MCF 10A (cell line): Measurements from ENCODE around the gene TBXAS1. TPM values are rescaled to one million over a fixed set of nuclear protein-coding genes. Genes with fewer than 3 reads are reported as not detected.

Experiments
- BruUV-seq: library from RNA; stranded (reverse); fragments of 400-500 nt; replicated peaks from 2 replicates; lab custom pipeline; 2021; lab: Mats Ljungman, UMichigan
- CTCF ChIA-PET: fragments of 300-600 bp; sonication (Branson Sonifier 250); formaldehyde crosslinking; extraction: SDS; loops from one replicate; lab custom pipeline; 2021; ENCODE audit warnings: antibody characterized with exemption, inconsistent platforms; lab: Yijun Ruan, JAX
- POLR2A ChIA-PET: fragments of 300-600, 350-650 bp; sonication (Branson Sonifier 250); formaldehyde crosslinking; extraction: SDS; loops from one replicate; lab custom pipeline; 2020; ENCODE audit warnings: antibody characterized with exemption, inconsistent platforms; lab: Yijun Ruan, JAX
- DNase-seq: peaks from one replicate; pipeline ENCODE4 v3.0.0-alpha.2; 2018; ENCODE audit not compliant: unreplicated experiment
- H3K27ac Mint-ChIP-seq: one replicate; pipeline ENCODE4 v1.8.0; 2022; ENCODE audit warnings: mild to moderate bottlenecking, low read depth, mixed read lengths; ENCODE audit not compliant: unreplicated experiment
- H3K27me3 Mint-ChIP-seq: one replicate; pipeline ENCODE4 v1.8.0; 2022; ENCODE audit warnings: mixed read lengths; ENCODE audit not compliant: insufficient read depth, unreplicated experiment
- H3K36me3 Mint-ChIP-seq: one replicate; pipeline ENCODE4 v1.8.0; 2022; ENCODE audit warnings: mild to moderate bottlenecking, moderate library complexity, mixed read lengths; ENCODE audit not compliant: insufficient read depth, unreplicated experiment
- H3K4me1 Mint-ChIP-seq: one replicate; pipeline ENCODE4 v1.8.0; 2022; ENCODE audit warnings: mixed read lengths; ENCODE audit not compliant: insufficient read depth, unreplicated experiment
- H3K4me3 Mint-ChIP-seq: one replicate; pipeline ENCODE4 v1.8.0; 2022; ENCODE audit warnings: mild to moderate bottlenecking, moderate library complexity, mixed read lengths; ENCODE audit not compliant: unreplicated experiment
- H3K9me3 Mint-ChIP-seq: one replicate; pipeline ENCODE4 v1.8.0; 2022; ENCODE audit warnings: mixed read lengths; ENCODE audit not compliant: unreplicated experiment
- CTCF ChIP-seq: fragments of 200-600 bp; IDR thresholded peaks from one replicate; pipeline ENCODE4 v1.8.0; 2022; ENCODE audit warnings: antibody characterized with exemption, mild to moderate bottlenecking; ENCODE audit not compliant: unreplicated experiment
- intact Hi-C: fragments of 100-400 bp; cut with micrococcal nuclease; formaldehyde crosslinking; loops from 2 replicates; pipeline ENCODE4 v1.14.1; 2022
- total RNA-seq: library from RNA; stranded (reverse); gene quantifications from 2 replicates; pipeline ENCODE4 v1.2.3, GENCODE V29; 2022

Gene TBXAS1
- total RNA-seq, 1 experiment from 2014 or later, result 1.5 TPM

- BruUV-seq, result no TSS peak
- Mint-ChIP-seq H3K36me3 (no peaks in the 10 kb centered on the region), H3K27me3 (no peaks in the 10 kb centered on the region), H3K4me1 (no peaks in the 10 kb centered on the region), H3K4me3 (no peak overlapping the region), H3K9me3 (no peaks in the 10 kb centered on the region), H3K27ac (no peak overlapping the region)
- POLR2A ChIA-PET, result no interaction called here
- intact Hi-C loops, result no loop called here
- no peak for TF ChIP-seq CTCF
- DNase-seq, result no peak
- CTCF ChIA-PET, result interaction anchor here (0.6 to 0.7 kb wide), 2 partner anchors 12 to 47 kb away, joined by 3 read pairs; no protein-coding TSS in a partner anchor
These were observed 130.7 kb downstream of the TBXAS1 start for GRCh38 chr7:139959718-139960117.

- TF ChIP-seq CTCF, result no peak
- intact Hi-C loops, result no loop called here
- Mint-ChIP-seq H3K27ac (no peak overlapping the region), H3K4me1 (no peaks in the 10 kb centered on the region), H3K9me3 (no peaks in the 10 kb centered on the region), H3K27me3 (no peaks in the 10 kb centered on the region), H3K36me3 (no peaks in the 10 kb centered on the region), H3K4me3 (no peak overlapping the region)
- CTCF ChIA-PET, result interaction anchor here (0.6 kb wide), 2 partner anchors 46 to 315 kb away, joined by 3 to 4 read pairs; no protein-coding TSS in a partner anchor
- POLR2A ChIA-PET, result no interaction called here
- peak; percentile 20 for DNase-seq
- no TSS peak for BruUV-seq
These were observed 131.1 kb downstream of the TBXAS1 start for GRCh38 chr7:139960157-139960556.

- intact Hi-C loops, result no loop called here
- Mint-ChIP-seq H3K9me3 (no peaks in the 10 kb centered on the region), H3K4me3 (no peak overlapping the region), H3K4me1 (no peaks in the 10 kb centered on the region), H3K27me3 (peaks cover 11% of the 10 kb centered on the region), H3K36me3 (peaks cover 6% of the 10 kb centered on the region), H3K27ac (no peak overlapping the region)
- DNase-seq, result no peak
- POLR2A ChIA-PET, result no interaction called here
- CTCF ChIA-PET, result interaction anchor here (0.6 kb wide), 1 partner anchor 204 kb away, joined by 3 read pairs; no protein-coding TSS in a partner anchor
- BruUV-seq, result no TSS peak
- no peak for TF ChIP-seq CTCF
These were observed 137.0 kb downstream of the TBXAS1 start for GRCh38 chr7:139965942-139966628.

GRCh38 chr7:139966949-139967348 lies 137.9 kb downstream of the TBXAS1 start:
- Mint-ChIP-seq H3K36me3 (peaks cover 6% of the 10 kb centered on the region), H3K27me3 (peaks cover 11% of the 10 kb centered on the region), H3K27ac (no peak overlapping the region), H3K9me3 (no peaks in the 10 kb centered on the region), H3K4me1 (no peaks in the 10 kb centered on the region), H3K4me3 (no peak overlapping the region)
- ChIA-PET POLR2A (no interaction called here), CTCF (interaction anchor here (0.9 kb wide), 1 partner anchor 320 kb away, joined by 4 read pairs; no protein-coding TSS in a partner anchor)
- BruUV-seq, result no TSS peak
- intact Hi-C loops, result no loop called here
- no peak for DNase-seq
- no peak for TF ChIP-seq CTCF
